ENCODE results near the gene GNAT3.

Gene GNAT3

DNA sequence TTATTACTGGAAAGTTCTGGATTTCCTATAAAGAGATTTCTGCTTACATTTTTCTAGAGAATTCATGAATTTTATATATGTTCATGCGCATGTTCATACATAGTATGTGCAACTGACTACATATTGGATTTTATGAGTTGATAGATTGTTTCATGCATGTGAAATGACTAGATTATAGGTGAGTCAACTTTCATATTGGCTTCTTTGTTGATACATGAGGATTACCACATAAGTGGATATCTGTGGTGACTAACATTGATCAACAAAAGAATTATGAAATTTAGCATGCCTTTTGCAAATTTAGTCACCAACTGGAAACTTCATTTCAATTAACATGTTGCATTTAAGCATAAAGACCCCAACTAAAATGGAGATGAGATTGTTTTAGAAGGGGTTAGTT is 99.0 kb downstream of the GNAT3 start:
- Histone ChIP-seq H2AFZ (ENCODE audit: low read length) (no peak overlapping the region), H3K27me3 (ENCODE audit: insufficient read depth, low read length, poor library complexity, severe bottlenecking) (no peaks in the 10 kb centered on the region), H3K9me2 (replicated peaks; ENCODE audit: low read depth, low read length) (no peaks in the 10 kb centered on the region), H3K36me3 (ENCODE audit: insufficient read depth, low read length) (no peaks in the 10 kb centered on the region), H3K9me3 (ENCODE audit: insufficient read depth, low read depth, low read length) (no peaks in the 10 kb centered on the region), H3F3A (ENCODE audit: low read depth) (no peaks in the 10 kb centered on the region), H3K4me2 (ENCODE audit: low read depth, low read length, poor library complexity, severe bottlenecking) (no peak overlapping the region), H3K9ac (ENCODE audit: low read depth, low read length, poor library complexity, severe bottlenecking) (no peak overlapping the region), H3K79me2 (ENCODE audit: insufficient read depth, low read length) (no peaks in the 10 kb centered on the region), H3K4me3 (ENCODE audit: low read length, poor library complexity, severe bottlenecking) (no peak overlapping the region), H3K4me1 (ENCODE audit: insufficient read depth, low read length, poor library complexity, severe bottlenecking) (no peaks in the 10 kb centered on the region), H4K20me1 (ENCODE audit: insufficient read depth, low read length, poor library complexity, severe bottlenecking) (no peaks in the 10 kb centered on the region)
- TF ChIP-seq, protein P1, sequence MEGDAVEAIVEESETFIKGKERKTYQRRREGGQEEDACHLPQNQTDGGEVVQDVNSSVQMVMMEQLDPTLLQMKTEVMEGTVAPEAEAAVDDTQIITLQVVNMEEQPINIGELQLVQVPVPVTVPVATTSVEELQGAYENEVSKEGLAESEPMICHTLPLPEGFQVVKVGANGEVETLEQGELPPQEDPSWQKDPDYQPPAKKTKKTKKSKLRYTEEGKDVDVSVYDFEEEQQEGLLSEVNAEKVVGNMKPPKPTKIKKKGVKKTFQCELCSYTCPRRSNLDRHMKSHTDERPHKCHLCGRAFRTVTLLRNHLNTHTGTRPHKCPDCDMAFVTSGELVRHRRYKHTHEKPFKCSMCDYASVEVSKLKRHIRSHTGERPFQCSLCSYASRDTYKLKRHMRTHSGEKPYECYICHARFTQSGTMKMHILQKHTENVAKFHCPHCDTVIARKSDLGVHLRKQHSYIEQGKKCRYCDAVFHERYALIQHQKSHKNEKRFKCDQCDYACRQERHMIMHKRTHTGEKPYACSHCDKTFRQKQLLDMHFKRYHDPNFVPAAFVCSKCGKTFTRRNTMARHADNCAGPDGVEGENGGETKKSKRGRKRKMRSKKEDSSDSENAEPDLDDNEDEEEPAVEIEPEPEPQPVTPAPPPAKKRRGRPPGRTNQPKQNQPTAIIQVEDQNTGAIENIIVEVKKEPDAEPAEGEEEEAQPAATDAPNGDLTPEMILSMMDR (conservative IDR thresholded peaks at IDR 0.05; ENCODE audit: low read length): no peak
- TF ChIP-seq EZH2phosphoT487 (IDR thresholded peaks at IDR 0.05; ENCODE audit: borderline replicate concordance): no peak

DNA sequence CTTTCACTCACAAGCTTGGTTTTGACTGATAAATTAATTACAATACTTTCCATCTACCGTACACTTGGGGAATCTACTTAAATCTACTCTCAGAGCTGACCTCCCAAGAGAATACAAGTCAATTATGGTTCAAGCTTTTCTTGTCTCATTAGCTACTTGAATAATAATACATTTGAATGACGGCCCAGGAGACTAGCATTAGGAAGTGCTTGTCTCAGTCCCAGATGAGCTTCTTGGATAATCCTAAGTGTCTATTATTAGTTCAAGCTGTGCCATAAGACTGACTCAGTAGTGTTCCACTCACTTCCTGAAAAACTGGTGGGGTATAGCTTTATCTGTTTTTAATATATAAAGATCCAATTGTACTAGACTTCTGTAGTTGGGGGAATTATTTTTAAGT is 100.2 kb downstream of the GNAT3 start:
- Histone ChIP-seq H2AFZ (ENCODE audit: low read length) (no peak overlapping the region), H3K4me3 (ENCODE audit: low read length, poor library complexity, severe bottlenecking) (no peak overlapping the region), H3F3A (ENCODE audit: low read depth) (no peaks in the 10 kb centered on the region), H3K36me3 (ENCODE audit: insufficient read depth, low read length) (no peaks in the 10 kb centered on the region), H3K9me3 (ENCODE audit: insufficient read depth, low read depth, low read length) (no peaks in the 10 kb centered on the region), H3K4me2 (ENCODE audit: low read depth, low read length, poor library complexity, severe bottlenecking) (no peak overlapping the region), H3K4me1 (ENCODE audit: insufficient read depth, low read length, poor library complexity, severe bottlenecking) (no peaks in the 10 kb centered on the region), H3K27me3 (ENCODE audit: insufficient read depth, low read length, poor library complexity, severe bottlenecking) (no peaks in the 10 kb centered on the region), H3K9me2 (replicated peaks; ENCODE audit: low read depth, low read length) (no peaks in the 10 kb centered on the region), H4K20me1 (ENCODE audit: insufficient read depth, low read length, poor library complexity, severe bottlenecking) (no peaks in the 10 kb centered on the region), H3K9ac (ENCODE audit: low read depth, low read length, poor library complexity, severe bottlenecking) (no peak overlapping the region), H3K79me2 (ENCODE audit: insufficient read depth, low read length) (no peaks in the 10 kb centered on the region)
- TF ChIP-seq, protein P1 (conservative IDR thresholded peaks at IDR 0.05; ENCODE audit: low read length): no peak
- no peak for TF ChIP-seq EZH2phosphoT487 (IDR thresholded peaks at IDR 0.05; ENCODE audit: borderline replicate concordance)

DNA sequence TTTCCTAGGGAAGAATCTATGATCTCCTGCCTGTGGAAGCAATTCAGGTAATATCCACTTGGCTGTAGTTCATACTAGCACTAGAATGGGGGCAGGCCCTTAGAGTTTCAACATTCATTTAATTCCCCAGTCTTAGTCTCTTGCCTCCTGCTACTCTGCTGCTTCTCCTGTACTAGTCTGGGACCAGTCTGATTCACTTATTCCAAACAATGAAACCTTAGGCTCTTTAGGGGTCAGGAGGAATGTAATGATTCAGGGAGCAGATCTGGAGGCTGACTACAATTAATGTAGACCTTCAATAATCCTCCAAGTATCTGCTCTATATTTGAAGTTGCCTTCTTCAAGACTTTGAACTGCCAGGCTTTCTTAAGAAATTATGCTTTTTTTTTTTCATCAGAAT is 101.8 kb downstream of the GNAT3 start:
- Histone ChIP-seq H3K4me3 (ENCODE audit: low read length, poor library complexity, severe bottlenecking) (no peak overlapping the region), H2AFZ (ENCODE audit: low read length) (no peak overlapping the region), H3K4me2 (ENCODE audit: low read depth, low read length, poor library complexity, severe bottlenecking) (no peak overlapping the region), H3K79me2 (ENCODE audit: insufficient read depth, low read length) (no peaks in the 10 kb centered on the region), H3F3A (ENCODE audit: low read depth) (no peaks in the 10 kb centered on the region), H3K9me3 (ENCODE audit: insufficient read depth, low read depth, low read length) (no peaks in the 10 kb centered on the region), H3K9ac (ENCODE audit: low read depth, low read length, poor library complexity, severe bottlenecking) (no peak overlapping the region), H3K9me2 (replicated peaks; ENCODE audit: low read depth, low read length) (no peaks in the 10 kb centered on the region), H3K27me3 (ENCODE audit: insufficient read depth, low read length, poor library complexity, severe bottlenecking) (no peaks in the 10 kb centered on the region), H3K36me3 (ENCODE audit: insufficient read depth, low read length) (no peaks in the 10 kb centered on the region), H3K4me1 (ENCODE audit: insufficient read depth, low read length, poor library complexity, severe bottlenecking) (no peaks in the 10 kb centered on the region), H4K20me1 (ENCODE audit: insufficient read depth, low read length, poor library complexity, severe bottlenecking) (no peaks in the 10 kb centered on the region)
- TF ChIP-seq EZH2phosphoT487 (IDR thresholded peaks at IDR 0.05; ENCODE audit: borderline replicate concordance): no peak
- TF ChIP-seq, protein P1 (conservative IDR thresholded peaks at IDR 0.05; ENCODE audit: low read length): no peak
